ENCODE measurements around the gene HOXD3.

Gene HOXD3

DNA sequence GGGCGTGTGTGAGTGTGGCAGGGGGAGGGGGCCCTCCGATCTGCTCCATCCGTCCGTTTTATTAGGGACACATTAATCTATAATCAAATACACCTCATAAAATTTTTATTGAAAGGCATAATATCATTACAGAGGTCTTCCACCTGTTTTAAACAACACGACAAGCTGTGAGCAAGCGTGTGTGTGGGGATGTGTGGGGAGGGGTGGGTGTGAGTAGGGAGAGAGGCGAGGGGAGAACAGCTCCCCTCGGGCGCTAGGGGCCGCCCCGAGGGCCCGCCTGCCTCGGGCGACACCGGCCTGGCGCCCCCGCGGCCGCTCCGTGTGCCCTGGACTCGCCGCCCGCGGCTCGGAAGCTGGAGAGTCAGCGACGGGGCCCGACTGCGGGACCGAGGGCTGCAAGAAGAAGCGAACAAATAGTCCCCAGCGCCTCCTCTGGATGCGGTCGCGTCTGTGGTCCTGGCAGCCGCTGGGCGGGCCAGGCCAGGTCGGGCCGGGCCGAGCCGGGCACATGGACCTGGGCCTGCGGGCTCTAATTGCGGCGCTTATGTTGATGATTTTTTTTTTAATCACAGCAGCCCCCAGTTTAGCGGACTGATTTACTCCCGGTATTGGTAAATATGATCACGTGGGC is 34.9 kb upstream of the HOXD3 start:
- DNase-seq: peak; percentile 94

DNA sequence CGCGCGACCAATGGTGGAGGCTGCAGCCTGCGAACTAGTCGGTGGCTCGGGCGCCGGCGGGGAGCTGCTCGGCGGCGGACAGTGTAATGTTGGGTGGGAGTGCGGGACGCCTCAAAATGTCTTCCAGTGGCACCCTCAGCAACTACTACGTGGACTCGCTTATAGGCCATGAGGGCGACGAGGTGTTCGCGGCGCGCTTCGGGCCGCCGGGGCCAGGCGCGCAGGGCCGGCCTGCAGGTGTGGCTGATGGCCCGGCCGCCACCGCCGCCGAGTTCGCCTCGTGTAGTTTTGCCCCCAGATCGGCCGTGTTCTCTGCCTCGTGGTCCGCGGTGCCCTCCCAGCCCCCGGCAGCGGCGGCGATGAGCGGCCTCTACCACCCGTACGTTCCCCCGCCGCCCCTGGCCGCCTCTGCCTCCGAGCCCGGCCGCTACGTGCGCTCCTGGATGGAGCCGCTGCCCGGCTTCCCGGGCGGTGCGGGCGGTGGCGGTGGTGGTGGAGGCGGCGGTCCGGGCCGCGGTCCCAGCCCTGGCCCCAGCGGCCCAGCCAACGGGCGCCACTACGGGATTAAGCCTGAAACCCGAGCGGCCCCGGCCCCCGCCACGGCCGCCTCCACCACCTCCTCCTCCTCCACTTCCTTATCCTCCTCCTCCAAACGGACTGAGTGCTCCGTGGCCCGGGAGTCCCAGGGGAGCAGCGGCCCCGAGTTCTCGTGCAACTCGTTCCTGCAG is 34.3 kb upstream of the HOXD3 start, which contains the start of gene HOXD9:
Gene HOXD9 (plus strand): TSS at position 37 of the 728 bp plus-strand sequence. CDS start 50 bp downstream, at position 87.
- DNase-seq: peak; percentile 83

DNA sequence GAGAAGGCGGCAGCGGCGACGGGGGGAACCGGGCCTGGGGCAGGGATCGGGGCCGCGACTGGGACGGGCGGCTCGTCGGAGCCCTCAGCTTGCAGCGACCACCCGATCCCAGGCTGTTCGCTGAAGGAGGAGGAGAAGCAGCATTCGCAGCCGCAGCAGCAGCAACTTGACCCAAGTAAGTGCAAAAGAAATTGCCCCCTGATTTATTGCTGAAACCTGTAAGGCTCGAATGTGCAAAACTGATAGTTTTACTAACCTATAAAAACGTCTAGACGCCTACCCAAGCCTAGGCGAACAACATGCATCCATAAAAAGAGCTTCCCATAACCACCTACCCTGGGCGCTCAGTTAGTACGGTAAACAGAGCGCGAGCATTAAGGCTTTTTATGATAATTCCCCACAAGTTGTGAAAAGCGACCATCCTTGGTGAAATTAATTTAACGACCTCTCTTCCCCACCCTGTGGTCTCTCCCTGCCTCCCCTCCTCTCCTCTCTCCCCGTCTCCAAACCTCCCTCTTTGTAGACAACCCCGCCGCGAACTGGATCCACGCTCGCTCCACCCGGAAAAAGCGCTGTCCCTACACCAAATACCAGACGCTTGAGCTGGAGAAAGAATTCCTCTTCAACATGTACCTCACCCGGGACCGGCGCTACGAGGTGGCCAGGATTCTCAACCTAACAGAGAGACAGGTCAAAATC is 33.5 kb upstream of the HOXD3 start:
- DNase-seq: peak; percentile 58

DNA sequence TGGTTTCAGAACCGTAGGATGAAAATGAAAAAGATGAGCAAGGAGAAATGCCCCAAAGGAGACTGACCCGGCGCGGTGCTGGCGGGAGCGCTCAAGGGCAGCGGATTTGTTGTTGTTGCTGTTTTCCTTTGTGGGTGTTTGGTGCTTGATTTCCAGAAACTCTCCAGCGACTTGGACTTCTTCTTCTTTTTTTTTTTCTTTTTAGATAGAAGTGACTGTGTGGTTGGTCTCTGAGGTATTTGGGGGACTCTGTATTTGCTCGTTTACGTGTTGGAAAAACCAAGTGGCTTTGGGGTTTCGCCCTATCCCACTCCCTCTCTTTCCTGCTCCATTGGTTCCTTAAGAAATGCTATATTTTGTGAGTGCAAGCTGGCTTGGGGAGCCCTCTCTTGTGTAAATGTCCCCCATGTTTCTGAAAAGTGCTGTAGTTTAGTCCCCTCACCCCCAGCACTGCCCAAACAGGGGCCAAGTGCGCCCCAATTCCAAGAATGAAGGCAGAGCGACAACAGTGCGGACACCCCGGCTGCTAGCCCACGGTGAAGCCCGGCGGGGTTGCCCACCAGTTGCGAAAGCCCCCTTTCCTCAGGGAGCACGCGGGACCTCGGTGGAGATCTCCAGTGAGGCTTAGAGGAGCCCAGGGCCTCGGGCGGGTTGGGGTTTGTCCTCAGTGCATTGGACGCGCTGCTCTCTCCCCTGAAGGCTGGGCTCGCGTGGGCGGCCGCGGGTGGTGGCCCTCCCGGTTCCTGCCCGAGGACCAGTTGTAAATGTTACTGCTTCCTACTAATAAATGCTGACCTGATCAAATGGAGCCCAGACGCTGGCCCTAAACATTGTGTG is 32.8 kb upstream of the HOXD3 start:
- DNase-seq: no peak

DNA sequence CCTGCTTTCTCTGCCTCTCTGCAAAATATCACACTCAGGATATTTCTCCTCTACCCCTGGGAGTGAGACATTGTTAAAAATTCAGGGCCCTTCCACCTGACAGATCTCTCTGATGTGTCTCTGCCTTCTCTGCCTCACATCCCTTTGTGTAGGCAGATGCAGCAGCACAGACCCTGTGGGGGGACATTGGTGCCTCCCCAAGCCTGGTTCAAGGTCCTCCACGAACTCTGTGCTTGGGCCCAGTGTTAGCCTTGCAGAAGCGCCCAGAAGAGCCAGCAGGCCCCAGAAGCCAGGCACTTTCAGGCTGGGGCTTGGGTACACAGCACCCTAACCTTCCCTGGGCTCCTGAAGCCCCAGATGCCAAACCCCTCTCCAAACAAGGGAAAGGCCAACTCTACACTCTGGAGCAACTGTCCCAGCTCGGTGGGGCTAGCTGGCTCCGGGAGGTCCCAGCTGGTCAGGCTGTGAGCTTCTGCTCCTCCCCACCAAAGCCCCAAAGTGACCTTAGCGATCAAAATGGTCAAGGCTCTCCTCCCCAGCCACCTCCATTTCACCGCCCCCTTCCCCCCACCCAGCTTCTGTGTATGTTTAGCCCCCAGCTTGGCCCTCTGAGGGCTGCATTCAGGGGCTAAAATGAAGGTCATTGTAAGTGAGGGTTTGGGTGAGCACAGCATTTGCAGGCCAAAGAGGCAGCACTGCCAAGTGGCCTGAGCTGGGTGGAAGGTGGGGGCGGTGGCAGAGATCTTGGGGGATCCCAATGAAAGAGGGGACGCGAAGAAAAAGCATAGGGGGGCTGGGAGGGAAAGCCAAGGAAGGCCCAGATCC is 31.9 kb upstream of the HOXD3 start:
- DNase-seq: no peak

DNA sequence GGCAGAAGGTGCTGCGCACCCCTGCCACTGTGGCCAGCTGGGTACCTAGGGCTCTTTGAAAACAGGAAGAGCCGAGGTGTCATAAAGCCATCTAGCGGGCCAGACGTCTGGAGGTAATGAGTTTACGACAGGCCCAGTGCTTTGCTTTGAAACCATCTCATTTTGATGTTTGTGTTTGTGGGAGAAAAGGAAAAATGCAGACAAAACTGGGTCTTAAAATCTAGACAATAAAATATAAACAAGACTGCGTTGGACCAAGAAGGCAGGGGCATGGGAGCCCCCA is 31.4 kb upstream of the HOXD3 start:
- no peak for DNase-seq

DNA sequence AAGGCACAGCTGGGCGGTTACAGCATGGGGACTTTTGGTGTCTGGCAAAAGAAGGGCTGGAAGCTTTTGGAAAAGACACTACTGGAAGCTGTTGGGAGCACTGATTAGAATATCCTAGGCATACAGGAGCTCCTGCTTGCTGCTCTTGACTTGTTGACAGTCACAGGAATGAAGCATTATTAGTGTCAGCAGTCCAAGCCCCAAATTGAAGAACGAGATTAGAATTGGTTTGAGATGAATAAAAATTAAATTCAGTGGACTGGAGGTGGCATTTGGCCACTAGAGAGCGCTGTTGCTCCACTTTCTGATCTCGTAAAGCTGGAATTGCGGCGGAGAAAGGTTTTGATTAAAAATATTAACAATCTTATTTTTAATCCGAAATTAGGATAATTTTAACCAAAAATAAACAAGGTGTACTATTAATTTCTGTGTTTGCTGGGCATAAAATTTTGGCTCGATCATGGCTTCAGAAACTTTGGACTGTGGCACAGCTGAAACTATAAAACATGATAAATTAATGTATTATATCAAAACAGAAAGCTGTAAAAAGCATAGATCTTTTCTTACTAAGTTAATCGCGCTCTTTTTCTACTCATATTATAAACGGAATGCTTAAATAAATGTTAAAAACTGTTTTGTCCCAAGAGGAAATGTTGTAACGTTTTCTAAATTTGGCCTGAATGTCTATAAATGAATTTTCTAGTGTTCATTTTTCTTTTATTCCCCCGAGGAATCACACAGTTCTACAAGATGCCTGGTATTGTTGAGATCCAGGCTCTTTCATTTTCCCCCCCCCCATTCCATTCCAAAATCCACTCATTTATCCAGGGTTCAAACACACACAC is 30.0 kb upstream of the HOXD3 start:
- DNase-seq: peak; percentile 79

DNA sequence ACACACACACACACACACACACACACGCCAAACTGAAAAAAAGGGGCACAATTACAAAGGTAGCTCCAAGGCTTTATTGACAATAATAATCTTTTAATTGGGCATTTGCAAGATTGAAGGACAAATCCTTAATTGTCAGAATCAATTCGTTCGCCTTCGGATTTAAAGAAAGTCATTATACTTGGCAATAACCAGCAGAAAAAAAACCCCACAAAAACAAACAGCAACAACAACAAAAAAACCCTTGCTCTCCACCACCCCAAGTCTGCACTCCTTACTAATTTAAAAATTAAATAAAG is 29.4 kb upstream of the HOXD3 start:
- no peak for DNase-seq

DNA sequence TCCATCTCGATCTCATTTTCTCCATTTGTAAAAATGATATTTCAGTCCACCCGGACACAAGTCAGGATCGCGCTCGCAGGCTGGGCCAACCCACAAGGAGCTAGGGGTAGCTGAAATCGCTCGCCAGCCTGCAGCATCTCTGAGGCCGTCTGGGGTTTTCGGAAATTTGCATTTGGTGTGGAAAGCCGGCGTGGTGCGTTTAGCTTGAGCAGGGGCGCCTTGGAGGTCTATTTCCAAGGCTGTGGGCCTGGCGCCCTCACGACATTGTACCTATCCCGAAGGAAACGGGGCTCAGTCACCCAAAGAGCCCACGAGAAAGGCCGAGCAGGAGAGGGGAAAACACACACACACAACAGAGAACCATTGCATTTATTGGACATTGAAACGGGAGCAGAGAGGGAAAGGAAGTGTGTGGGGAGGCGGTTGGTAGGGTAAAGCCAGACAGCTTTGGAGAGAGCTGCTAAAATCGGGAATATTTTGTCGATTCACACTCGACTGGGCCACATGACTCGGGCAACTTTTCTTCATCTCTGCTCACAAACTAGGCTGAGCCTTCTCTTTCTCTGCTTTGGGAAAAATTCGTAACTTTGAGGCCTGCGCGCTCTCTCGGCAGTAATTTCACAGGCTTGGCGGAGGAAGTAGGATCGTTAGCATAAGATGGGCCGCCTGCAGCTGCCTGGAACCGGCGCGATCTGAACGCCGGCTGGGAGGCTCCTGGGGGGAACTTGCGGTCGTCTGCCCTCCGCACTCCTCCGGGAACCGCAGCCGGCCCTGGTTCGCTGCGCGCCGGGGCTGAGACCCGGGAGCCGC is 28.7 kb upstream of the HOXD3 start:
- peak; percentile 77 for DNase-seq

DNA sequence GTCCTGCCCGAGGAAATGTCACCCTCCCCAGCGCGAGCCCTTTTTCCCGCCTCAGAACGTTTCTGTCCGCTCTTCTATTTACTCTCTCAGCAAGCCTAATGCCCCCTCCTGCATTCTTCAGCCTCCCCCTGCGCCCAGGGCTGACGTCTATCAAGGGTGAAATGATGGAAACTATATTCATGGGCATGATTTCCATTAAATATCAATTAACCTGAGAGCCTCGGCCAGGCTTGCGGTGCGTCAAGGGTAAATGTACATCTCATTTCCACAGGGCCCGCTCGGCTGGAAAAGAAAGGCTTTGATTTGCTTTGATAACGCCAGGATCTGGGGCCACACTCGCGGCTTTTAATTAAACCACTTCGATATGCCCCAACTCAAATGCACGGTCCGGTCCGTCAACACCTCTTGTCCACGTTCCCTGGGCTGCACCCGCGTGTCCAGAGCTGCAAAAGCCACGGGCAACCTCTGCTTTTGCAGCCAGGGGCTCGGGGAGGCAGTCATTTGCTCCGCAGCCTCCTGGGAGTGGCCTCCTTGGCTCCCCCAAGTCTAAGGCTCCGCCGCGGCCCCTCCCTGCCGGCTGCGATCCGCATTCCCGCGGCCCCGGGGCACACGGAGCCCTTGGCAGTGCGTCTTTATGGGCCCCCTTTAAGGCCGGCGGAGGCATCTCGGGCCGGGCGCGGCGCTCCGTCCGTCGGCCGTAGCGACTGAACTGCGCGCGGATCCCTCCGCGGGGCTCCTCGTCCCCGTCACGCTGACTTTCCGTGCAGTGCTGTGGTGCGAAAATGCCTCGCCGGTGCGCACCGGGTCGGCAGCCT is 27.9 kb upstream of the HOXD3 start, which contains the start of gene HOXD8:
Gene HOXD8 (plus strand): TSS at position 724 of the 815 bp plus-strand sequence. CDS start 662 bp downstream, outside the sequence.
- DNase-seq: peak; percentile 93

DNA sequence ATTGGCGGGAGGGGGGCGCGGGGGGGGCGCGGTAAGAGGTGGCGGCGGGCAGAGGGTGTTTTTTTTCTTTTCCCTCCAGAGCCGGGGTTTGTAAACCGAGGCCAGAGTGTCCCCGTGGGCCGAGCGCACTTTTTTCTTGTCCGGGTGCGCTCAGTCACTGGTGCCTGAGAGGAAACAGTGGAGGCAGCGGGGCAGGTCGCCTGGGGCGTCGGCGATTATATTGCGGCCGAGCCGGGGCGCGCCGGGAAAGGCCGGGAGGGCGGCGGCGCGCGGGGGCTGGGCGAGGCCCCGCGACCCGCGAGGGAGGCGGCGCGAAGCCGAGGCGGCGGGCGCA is 27.3 kb upstream of the HOXD3 start:
- peak; percentile 86 for DNase-seq

DNA sequence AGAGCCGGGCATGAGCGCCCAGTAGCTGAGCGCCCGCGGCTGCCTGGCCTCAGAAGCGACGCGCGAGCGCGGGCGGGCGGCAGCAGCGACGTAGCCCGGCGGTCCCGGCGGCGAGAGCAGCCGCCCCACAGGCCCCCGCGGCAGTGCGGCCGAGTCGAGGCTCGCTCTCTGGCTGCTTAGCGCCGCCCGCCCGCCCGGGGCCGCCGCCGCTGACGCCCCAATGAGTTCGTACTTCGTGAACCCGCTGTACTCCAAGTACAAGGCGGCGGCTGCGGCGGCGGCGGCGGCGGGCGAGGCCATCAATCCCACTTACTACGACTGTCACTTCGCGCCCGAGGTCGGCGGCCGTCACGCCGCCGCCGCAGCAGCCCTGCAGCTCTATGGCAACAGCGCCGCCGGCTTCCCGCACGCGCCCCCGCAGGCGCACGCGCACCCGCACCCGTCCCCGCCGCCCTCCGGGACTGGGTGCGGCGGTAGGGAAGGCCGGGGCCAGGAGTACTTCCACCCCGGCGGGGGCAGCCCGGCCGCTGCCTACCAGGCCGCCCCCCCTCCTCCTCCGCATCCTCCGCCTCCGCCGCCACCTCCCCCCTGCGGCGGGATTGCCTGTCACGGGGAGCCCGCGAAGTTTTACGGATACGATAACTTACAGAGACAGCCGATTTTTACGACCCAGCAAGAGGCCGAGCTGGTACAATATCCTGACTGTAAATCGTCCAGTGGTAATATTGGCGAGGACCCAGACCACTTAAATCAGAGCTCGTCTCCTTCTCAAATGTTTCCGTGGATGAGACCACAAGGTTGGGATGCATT is 26.8 kb upstream of the HOXD3 start:
- peak; percentile 86 for DNase-seq

DNA sequence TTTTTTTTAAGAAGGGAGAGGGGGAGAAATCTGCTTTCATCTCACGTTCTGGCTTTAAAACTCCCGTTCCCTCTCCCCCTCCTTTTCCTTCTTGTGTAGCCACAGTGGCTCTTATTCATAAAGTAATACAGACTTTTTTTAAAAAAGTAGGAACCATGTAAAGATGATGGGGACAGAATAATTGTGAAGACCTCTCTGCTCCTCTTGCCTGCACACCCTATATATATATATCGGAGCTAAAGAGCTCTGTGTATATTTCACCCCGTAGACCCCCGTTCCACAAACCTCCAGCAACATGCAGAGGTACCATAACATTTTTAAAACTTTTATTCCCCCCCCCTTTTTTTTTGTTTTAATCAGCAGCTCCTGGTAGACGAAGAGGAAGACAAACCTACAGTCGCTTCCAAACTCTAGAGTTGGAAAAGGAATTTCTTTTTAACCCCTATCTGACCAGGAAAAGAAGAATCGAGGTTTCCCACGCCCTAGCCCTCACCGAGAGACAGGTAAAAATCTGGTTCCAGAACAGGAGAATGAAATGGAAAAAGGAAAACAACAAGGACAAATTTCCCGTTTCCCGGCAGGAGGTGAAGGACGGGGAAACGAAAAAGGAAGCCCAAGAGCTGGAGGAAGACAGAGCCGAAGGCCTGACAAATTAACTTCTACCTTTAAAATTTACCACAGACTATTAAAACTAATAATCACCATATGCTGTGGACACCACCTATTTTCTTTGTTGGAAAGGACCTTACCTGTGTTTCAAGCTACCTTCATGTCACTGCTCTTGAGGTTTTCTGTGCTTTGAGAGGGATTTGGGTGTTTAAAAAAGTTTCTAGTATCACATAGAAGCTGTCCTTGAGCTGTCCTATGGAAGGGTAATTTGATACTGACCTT is 25.9 kb upstream of the HOXD3 start:
- no peak for DNase-seq

DNA sequence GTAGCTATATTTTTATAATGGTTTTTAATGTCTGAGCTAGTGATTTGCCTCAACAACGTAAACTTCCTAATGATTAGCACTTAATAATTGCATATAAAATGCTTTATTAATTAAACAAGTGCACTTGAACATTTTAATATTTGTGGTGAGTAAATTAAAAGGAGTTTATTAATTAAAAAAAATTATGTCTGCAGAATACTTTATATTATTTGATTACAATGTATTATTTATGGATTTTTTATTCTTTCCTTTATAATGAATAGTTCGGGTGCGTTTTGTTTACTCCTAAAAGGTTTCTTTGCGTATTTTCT is 25.3 kb upstream of the HOXD3 start:
- DNase-seq: no peak

DNA sequence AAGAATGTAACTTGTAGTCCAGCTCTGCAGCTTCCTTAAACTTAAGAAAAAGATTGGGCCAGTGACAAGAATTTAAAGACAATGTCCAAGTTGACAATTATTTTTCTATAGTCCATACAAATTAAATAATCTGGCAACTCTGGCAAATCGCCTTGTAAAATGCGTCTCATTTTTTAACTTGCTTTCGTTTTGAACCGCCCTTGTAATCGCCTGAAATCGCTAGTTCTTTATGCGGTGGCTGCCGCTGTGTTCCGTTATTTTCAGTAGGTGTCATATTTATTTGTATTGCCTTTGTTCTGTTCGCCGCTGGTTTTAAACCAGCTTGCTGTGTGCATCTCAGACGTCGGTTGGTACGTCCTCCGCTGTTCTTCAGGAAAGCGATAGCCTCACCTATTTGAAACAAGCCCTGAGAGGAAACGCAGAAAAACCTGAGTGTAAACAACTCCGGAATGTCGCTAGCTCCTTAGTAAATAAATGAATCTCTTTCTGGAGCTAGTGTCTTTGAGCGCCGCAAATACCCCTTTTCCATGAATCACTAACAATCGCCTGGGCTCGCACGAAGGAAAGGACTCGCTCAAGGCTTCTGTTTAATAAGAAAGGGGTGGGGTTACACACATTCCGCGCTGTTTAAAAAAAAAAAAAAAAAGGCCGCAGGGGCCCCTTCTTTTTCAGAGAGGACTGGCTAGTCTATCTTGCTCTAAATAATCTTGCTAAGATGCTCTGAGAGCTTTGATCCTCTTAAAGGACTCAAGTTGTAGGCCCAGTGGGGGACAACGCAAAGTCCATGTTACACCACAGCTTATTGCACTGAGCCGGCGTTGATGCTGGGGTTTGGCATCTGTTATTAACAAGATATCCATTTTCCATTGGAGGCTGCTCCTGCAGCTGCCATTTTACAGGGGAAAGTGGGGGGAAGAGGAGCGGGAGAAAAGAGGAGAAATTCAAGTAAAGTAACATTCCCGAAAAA is 24.6 kb upstream of the HOXD3 start:
- DNase-seq: no peak

DNA sequence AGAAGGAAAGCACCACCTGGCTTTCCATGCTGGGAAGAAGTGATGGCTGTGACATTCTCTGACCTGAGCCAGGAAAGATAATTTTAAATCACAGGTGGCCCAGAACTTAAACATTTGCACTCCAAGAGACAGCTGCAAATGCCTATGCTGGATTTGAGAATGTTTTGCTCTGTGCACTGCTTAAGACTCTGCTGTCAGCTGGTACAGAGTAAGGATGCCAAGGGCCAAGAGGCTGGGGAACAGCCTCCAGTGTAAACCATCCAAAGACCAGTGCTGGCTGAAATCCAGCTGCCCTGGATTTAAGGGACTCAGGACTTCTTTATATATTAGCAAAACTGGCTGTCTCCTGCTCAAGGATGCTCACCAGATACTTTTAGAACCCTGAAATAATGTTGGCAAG is 23.7 kb upstream of the HOXD3 start:
- DNase-seq: no peak

DNA sequence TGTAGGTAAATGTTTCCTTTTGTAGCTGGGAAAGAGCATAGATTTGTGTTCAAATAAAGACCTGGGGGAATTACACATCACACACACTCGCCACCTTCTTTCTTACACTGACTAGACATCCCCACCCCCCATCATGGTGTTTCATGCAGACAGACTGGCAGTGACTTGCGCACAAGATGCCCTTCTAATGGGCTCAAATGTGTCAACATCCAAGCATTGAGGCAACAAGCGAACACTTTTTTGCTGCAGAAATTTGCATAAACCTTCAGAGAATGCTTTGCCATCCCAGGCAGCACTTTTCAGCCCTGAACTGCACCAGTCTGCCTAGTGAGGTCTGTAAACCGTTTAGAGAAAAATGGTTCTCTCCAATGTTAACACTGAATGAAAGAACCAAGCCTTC is 23.1 kb upstream of the HOXD3 start:
- no peak for DNase-seq
